Liver (tissue), 9 donors: Measurements from ENCODE around the gene HIVEP2. TPM values are rescaled to one million over a fixed set of nuclear protein-coding genes. Genes with fewer than 3 reads are reported as not detected.

Source experiments
- DNase-seq: peaks from one replicate; pipeline ENCODE4 v3.0.0-alpha.2; 2017; ENCODE audit warnings: low spot score
- H3K27ac ChIP-seq, 2 donors: one replicate each; pipeline ENCODE4 v1.7.0; 2013; ENCODE audit warnings: inconsistent platforms in 2 of 2, low read length in 2 of 2, control low read depth in 1 of 2, low read depth in 1 of 2, mild to moderate bottlenecking in 1 of 2
- H3K27me3 ChIP-seq, 4 donors: one replicate each; pipeline versions ENCODE4 v1.6.1 to v1.7.0; 2013; ENCODE audit warnings: low read length in 3 of 4, inconsistent platforms in 1 of 4, mild to moderate bottlenecking in 1 of 4, moderate library complexity in 1 of 4; ENCODE audit not compliant: control insufficient read depth in 4 of 4, insufficient read depth in 4 of 4
- H3K36me3 ChIP-seq, 4 donors: one replicate each; pipeline versions ENCODE4 v1.6.1 to v1.7.0; 2013; ENCODE audit warnings: low read length in 3 of 4, mild to moderate bottlenecking in 3 of 4, low read depth in 1 of 4, moderate library complexity in 1 of 4; ENCODE audit not compliant: control insufficient read depth in 4 of 4, insufficient read depth in 3 of 4
- H3K4me1 ChIP-seq, 4 donors: one replicate each; pipeline versions ENCODE4 v1.6.1 to v1.7.0; 2013; ENCODE audit warnings: low read length in 3 of 4, mild to moderate bottlenecking in 3 of 4, moderate library complexity in 1 of 4; ENCODE audit not compliant: control insufficient read depth in 4 of 4, insufficient read depth in 4 of 4
- H3K4me3 ChIP-seq, 3 donors: one replicate each; pipeline versions ENCODE4 v1.6.1 to v1.7.0; 2013; ENCODE audit warnings: low read length in 3 of 3, control low read depth in 1 of 3, low read depth in 1 of 3, mild to moderate bottlenecking in 1 of 3
- H3K9ac ChIP-seq, 2 donors: one replicate each; pipeline ENCODE4 v1.7.0; 2013; ENCODE audit warnings: low read length in 2 of 2, mild to moderate bottlenecking in 2 of 2, moderate library complexity in 2 of 2, control low read depth in 1 of 2, low read depth in 1 of 2
- H3K9me3 ChIP-seq, 4 donors: one replicate each; pipeline versions ENCODE4 v1.6.1 to v1.7.0; 2013; ENCODE audit warnings: low read length in 3 of 4; ENCODE audit not compliant: control insufficient read depth in 4 of 4
- ATF3 ChIP-seq: IDR thresholded peaks from 2 replicates; pipeline ENCODE4 v1.6.1; 2016; ENCODE audit warnings: antibody characterized with exemption
- CTCF ChIP-seq: fragments of 150-350 bp; IDR thresholded peaks from 2 replicates; pipeline ENCODE4 v1.5.1; 2017; ENCODE audit warnings: improper control_type of control experiment, low read depth, low read length; ENCODE audit not compliant: missing input control
- EGR1 ChIP-seq, 2 donors: IDR thresholded peaks; 2 replicates each; pipeline ENCODE4 v1.6.1; 2016 to 2018; ENCODE audit warnings: antibody characterized with exemption in 2 of 2, low read depth in 2 of 2
- FOXA1 ChIP-seq: IDR thresholded peaks from 2 replicates; pipeline ENCODE4 v1.6.1; 2016; ENCODE audit warnings: antibody characterized with exemption
- FOXA2 ChIP-seq: IDR thresholded peaks from 2 replicates; pipeline ENCODE4 v1.6.1; 2016; ENCODE audit warnings: antibody characterized with exemption
- GABPA ChIP-seq, 2 donors: IDR thresholded peaks in 1 of 2; conservative IDR thresholded peaks in 1 of 2; 2 replicates each; pipeline ENCODE4 v1.6.1; 2016; ENCODE audit warnings: antibody characterized with exemption in 2 of 2, mild to moderate bottlenecking in 1 of 2, moderate library complexity in 1 of 2
- HNF4A ChIP-seq, 2 donors: conservative IDR thresholded peaks; 2 replicates each; pipeline ENCODE4 v1.6.1; 2016; ENCODE audit warnings: antibody characterized with exemption in 2 of 2, mild to moderate bottlenecking in 2 of 2
- HNF4G ChIP-seq: IDR thresholded peaks from 2 replicates; pipeline ENCODE4 v1.6.1; 2016; ENCODE audit warnings: antibody characterized with exemption
- JUND ChIP-seq, 2 donors: IDR thresholded peaks; 2 replicates each; pipeline ENCODE4 v1.6.1; 2016; ENCODE audit warnings: antibody characterized with exemption in 2 of 2
- MAX ChIP-seq: IDR thresholded peaks from 2 replicates; pipeline ENCODE4 v1.6.1; 2016; ENCODE audit warnings: antibody characterized with exemption
- NR2F2 ChIP-seq: IDR thresholded peaks from 2 replicates; pipeline ENCODE4 v1.6.1; 2016; ENCODE audit warnings: antibody characterized with exemption
- RAD21 ChIP-seq, 2 donors: IDR thresholded peaks; 2 replicates each; pipeline ENCODE4 v1.6.1; 2016; ENCODE audit warnings: antibody characterized with exemption in 2 of 2, mild to moderate bottlenecking in 2 of 2
- REST ChIP-seq: IDR thresholded peaks from 2 replicates; pipeline ENCODE4 v1.6.1; 2016; ENCODE audit warnings: antibody characterized with exemption, mild to moderate bottlenecking
- RXRA ChIP-seq, 2 donors: IDR thresholded peaks; 2 replicates each; pipeline ENCODE4 v1.6.1; 2017 to 2018; ENCODE audit warnings: antibody characterized with exemption in 2 of 2, mild to moderate bottlenecking in 1 of 2
- ZBTB33 ChIP-seq: IDR thresholded peaks from 2 replicates; pipeline ENCODE4 v1.6.1; 2016; ENCODE audit warnings: antibody characterized with exemption
- whole genome bisulfite sequencing: extraction: QIAGEN DNeasy Blood & Tissue Kit; methylation state at CpG from one replicate; pipeline ENCODE4 v1.1.7; 2013; 5-methylcytosine and 5-hydroxymethylcytosine counted together
- polyA plus RNA-seq, 2 donors: library from polyadenylated mRNA; stranded (reverse) in 1 of 2; unstranded in 1 of 2; fragments of 200-250 nt in 1 of 2; fragments of >200 nt in 1 of 2; fragmentation: Nextera tagmentation in 1 of 2; extraction: Ambion mirVana in 1 of 2; gene quantifications; one replicate each; pipeline versions ENCODE4 v1.2.1 to v1.2.3, GENCODE V29; 2013 to 2015
- total RNA-seq, 2 donors: library from RNA; depleted of rRNA; stranded (reverse); fragments of >200 nt; gene quantifications; one replicate each; pipeline ENCODE4 v1.2.3, GENCODE V29; 2014
- donor health status: healthy.
- donor health status: healthy.
- donor health status: healthy.
- donor health status: healthy.
- donor health status: healthy.

The HIVEP2 gene
- total and polyA plus RNA-seq, 4 donors, result 0.82 to 6.6 (median 1.3) TPM

- H3K27me3 ChIP-seq, result no peaks in the 10 kb centered on the region
- no peak overlapping the region for H3K9ac ChIP-seq
- no peaks in the 10 kb centered on the region for H3K9me3 ChIP-seq
- no peaks in the 10 kb centered on the region for H3K36me3 ChIP-seq
- TF ChIP-seq HNF4A (conservative IDR thresholded peaks at IDR 0.05), result no peak
- TF ChIP-seq MAX, result no peak
- no peak for TF ChIP-seq RXRA (IDR thresholded peaks at IDR 0.05)
- no peak for TF ChIP-seq CTCF
- DNase-seq, result no peak
- WGBS, result 95% methylated on average over 4 of the region's 4 CpGs
- no peak overlapping the region for H3K4me3 ChIP-seq
- H3K27ac ChIP-seq, result no peak overlapping the region
- H3K4me1 ChIP-seq, result peaks cover 0 to under 1% (median under 1%) of the 10 kb centered on the region in 4 donors
Observed at GRCh38 chr6:142912125-142912524, 32.9 kb downstream of the HIVEP2 start.

- Histone ChIP-seq H3K36me3 (no peaks in the 10 kb centered on the region), H3K4me3 (no peak overlapping the region), H3K4me1 (no peaks in the 10 kb centered on the region), H3K9ac (no peak overlapping the region), H3K9me3 (no peaks in the 10 kb centered on the region), H3K27me3 (no peaks in the 10 kb centered on the region), H3K27ac (no peak overlapping the region)
- no peak for DNase-seq
- WGBS, result 91% methylated on average over 2 of the region's 2 CpGs
- TF ChIP-seq MAX (no peak), FOXA1 (no peak), RXRA (IDR thresholded peaks at IDR 0.05) (no peak), CTCF (no peak), EGR1 (IDR thresholded peaks at IDR 0.05; ENCODE audit: low read depth in 2 of 2) (no peak), HNF4G (no peak), FOXA2 (no peak), ZBTB33 (no peak), RAD21 (IDR thresholded peaks at IDR 0.05) (no peak), NR2F2 (no peak), JUND (IDR thresholded peaks at IDR 0.05) (no peak)
Observed at GRCh38 chr6:142911430-142911829, 33.5 kb downstream of the HIVEP2 start.

- no peak for DNase-seq
- H3K36me3 ChIP-seq, result no peaks in the 10 kb centered on the region
- H3K27ac ChIP-seq, result no peak overlapping the region
- no peaks in the 10 kb centered on the region for H3K9me3 ChIP-seq
- no peaks in the 10 kb centered on the region for H3K27me3 ChIP-seq
- H3K4me3 ChIP-seq, result no peak overlapping the region
- H3K4me1 ChIP-seq, result no peaks in the 10 kb centered on the region
- H3K9ac ChIP-seq, result no peak overlapping the region
- TF ChIP-seq HNF4G, result no peak
- TF ChIP-seq RXRA (IDR thresholded peaks at IDR 0.05), result no peak
- no peak for TF ChIP-seq ZBTB33
- TF ChIP-seq REST, result no peak
- TF ChIP-seq JUND (IDR thresholded peaks at IDR 0.05), result no peak
- no peak for TF ChIP-seq ATF3
- TF ChIP-seq GABPA (IDR thresholded peaks at IDR 0.05 in 1 of 2, conservative IDR thresholded peaks at IDR 0.05 in 1 of 2), result no peak
- TF ChIP-seq FOXA2, result no peak
Observed at GRCh38 chr6:142909686-142910085, 35.3 kb downstream of the HIVEP2 start.
